Measurements from ENCODE around the gene RABL3. TPM values are rescaled to one million over a fixed set of nuclear protein-coding genes. Genes with fewer than 3 reads are reported as not detected.
A peak's percentile ranks its signal among the peaks of the same experiment; 100 is the strongest.
"Not testable (repeated sequence)": the region's sequence is repeated elsewhere in the genome, so short reads cannot be mapped to it uniquely, and the experiment has no call there.

RABL3 gene
- total RNA-seq, 2 experiments from 2014 or later: 28.7 to 30.0 TPM

- ChIA-PET CTCF (interaction anchor here (0.6 to 1.0 kb wide), 2 partner anchors 52 to 182 kb away, joined by 3 read pairs; no protein-coding TSS in a partner anchor), POLR2A (interaction anchor here (1.7 kb wide), 1 partner anchor 147 kb away, joined by 19 read pairs; the partner anchor contains the start of gene NDUFB4)
- H3K4me1 Mint-ChIP-seq (ENCODE audit: low read depth): peaks cover 28% of the 10 kb centered on the region
- peaks cover 13% of the 10 kb centered on the region for H3K36me3 Mint-ChIP-seq
- peaks cover 2% of the 10 kb centered on the region for H3K27me3 Mint-ChIP-seq
- H3K9me3 Mint-ChIP-seq: peaks cover 5% of the 10 kb centered on the region
- intact Hi-C loops (cut with micrococcal nuclease): loop anchor here (2.0 to 10.0 kb wide), 5 partner anchors 395 to 1359 kb away; partner anchors contain the start of genes EAF2, GOLGB1, IQCB1 and LRRC58
- H3K4me3 Mint-ChIP-seq: peak overlapping the region; percentile 96
- no peak for DNase-seq
- peak overlapping the region; percentile 94 for H3K27ac Mint-ChIP-seq
These were observed 1.4 kb upstream of the RABL3 start for GRCh38 chr3:120743556-120744195.

GRCh38 chr3:120742849-120743365 lies 591 bp upstream of the RABL3 start:
- peaks cover 13% of the 10 kb centered on the region for H3K36me3 Mint-ChIP-seq

DNA sequence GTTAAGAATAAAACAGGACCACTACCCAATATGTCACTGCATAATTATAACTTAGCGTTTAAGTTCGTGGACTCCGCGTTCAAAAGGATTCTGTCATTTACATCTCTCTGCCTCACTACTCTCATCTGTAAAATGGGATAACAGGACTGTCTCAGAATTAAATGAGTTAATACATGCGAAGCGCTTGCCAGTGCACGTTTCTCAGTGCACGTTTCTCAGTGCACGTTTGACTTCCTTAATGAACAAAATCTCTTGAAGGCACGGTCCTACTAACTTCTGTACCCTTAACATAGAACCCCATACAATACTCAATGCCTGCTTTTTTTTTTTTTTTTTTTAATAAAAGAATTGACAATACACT lies 499 bp downstream of the RABL3 start:
- POLR2A ChIA-PET: interaction anchor here (1.7 kb wide), 1 partner anchor 145 kb away, joined by 19 read pairs; the partner anchor contains the start of gene NDUFB4
- Mint-ChIP-seq H3K27ac (peak overlapping the region; percentile 94), H3K9me3 (peaks cover 4% of the 10 kb centered on the region), H3K4me1 (ENCODE audit: low read depth) (peaks cover 28% of the 10 kb centered on the region), H3K4me3 (peak overlapping the region; percentile 96), H3K36me3 (peaks cover 16% of the 10 kb centered on the region), H3K27me3 (peaks cover 2% of the 10 kb centered on the region)
- intact Hi-C loops (cut with micrococcal nuclease): loop anchor here (1.0 to 10.0 kb wide), 11 partner anchors 23 to 1360 kb away; partner anchors contain the start of genes EAF2, GOLGB1, IQCB1 and LRRC58
- CTCF ChIA-PET: interaction anchor here (0.8 to 2.0 kb wide), 4 partner anchors 53 to 183 kb away, joined by 3 to 10 read pairs (median 5); partner anchors contain the start of gene NDUFB4
- DNase-seq: no peak

More at GRCh38 chr3:120742849-120743365, 591 bp upstream of the RABL3 start:
- peaks cover 5% of the 10 kb centered on the region for H3K9me3 Mint-ChIP-seq
- H3K27me3 Mint-ChIP-seq: peaks cover 2% of the 10 kb centered on the region
- peak; percentile 40 for DNase-seq
- H3K27ac Mint-ChIP-seq: peak overlapping the region; percentile 94
- POLR2A ChIA-PET: interaction anchor here (1.7 kb wide), 1 partner anchor 147 kb away, joined by 19 read pairs; the partner anchor contains the start of gene NDUFB4
- CTCF ChIA-PET: interaction anchor here (1.9 to 2.0 kb wide), 2 partner anchors 52 to 184 kb away, joined by 6 to 10 read pairs; no protein-coding TSS in a partner anchor
- intact Hi-C loops (cut with micrococcal nuclease): loop anchor here (1.0 to 10.0 kb wide), 11 partner anchors 24 to 1359 kb away; partner anchors contain the start of genes EAF2, GOLGB1, IQCB1 and LRRC58
- peak overlapping the region; percentile 96 for H3K4me3 Mint-ChIP-seq
- H3K4me1 Mint-ChIP-seq (ENCODE audit: low read depth): peaks cover 28% of the 10 kb centered on the region

- POLR2A ChIA-PET: no interaction called here
- no peak for DNase-seq
- Mint-ChIP-seq H3K27me3 (peaks cover 2% of the 10 kb centered on the region), H3K4me1 (ENCODE audit: low read depth) (peaks cover 28% of the 10 kb centered on the region), H3K9me3 (peaks cover 5% of the 10 kb centered on the region), H3K4me3 (peak overlapping the region; percentile 96), H3K27ac (no peak overlapping the region), H3K36me3 (peaks cover 14% of the 10 kb centered on the region)
- CTCF ChIA-PET: interaction anchor here (0.8 to 2.0 kb wide), 4 partner anchors 54 to 182 kb away, joined by 3 to 10 read pairs (median 5); partner anchors contain the start of gene NDUFB4
- intact Hi-C loops (cut with micrococcal nuclease): loop anchor here (5.0 to 10.0 kb wide), 2 partner anchors 1277 to 1361 kb away; partner anchors contain the start of genes POGLUT1 and TMEM39A
These were observed 996 bp downstream of the RABL3 start for GRCh38 chr3:120741320-120741719.

GRCh38 chr3:120738006-120738405 lies 4.3 kb downstream of the RABL3 start:
- Mint-ChIP-seq H3K36me3 (peaks cover 22% of the 10 kb centered on the region), H3K9me3 (peaks cover 29% of the 10 kb centered on the region)
- CTCF ChIA-PET; POLR2A ChIA-PET; H3K4me3 Mint-ChIP-seq; H3K27me3 Mint-ChIP-seq; H3K4me1 Mint-ChIP-seq (ENCODE audit: low read depth); H3K27ac Mint-ChIP-seq; intact Hi-C loops (cut with micrococcal nuclease): not testable (repeated sequence)
- peak; percentile 14 for DNase-seq

- Mint-ChIP-seq H3K36me3 (peaks cover 25% of the 10 kb centered on the region), H3K9me3 (peaks cover 23% of the 10 kb centered on the region), H3K27me3 (no peaks in the 10 kb centered on the region), H3K4me3 (no peak overlapping the region), H3K4me1 (ENCODE audit: low read depth) (no peaks in the 10 kb centered on the region), H3K27ac (no peak overlapping the region)
- POLR2A ChIA-PET: no interaction called here
- DNase-seq: no peak
- CTCF ChIA-PET: no interaction called here
- intact Hi-C loops (cut with micrococcal nuclease): no loop called here
These were observed 11.5 kb downstream of the RABL3 start for GRCh38 chr3:120730576-120731542.

- H3K27me3 Mint-ChIP-seq: no peaks in the 10 kb centered on the region
- H3K4me1 Mint-ChIP-seq (ENCODE audit: low read depth): no peaks in the 10 kb centered on the region
- no peak overlapping the region for H3K27ac Mint-ChIP-seq
- H3K36me3 Mint-ChIP-seq: peaks cover 29% of the 10 kb centered on the region
- intact Hi-C loops (cut with micrococcal nuclease): no loop called here
- ChIA-PET POLR2A (no interaction called here), CTCF (no interaction called here)
- H3K4me3 Mint-ChIP-seq: no peak overlapping the region
- peaks cover 2% of the 10 kb centered on the region for H3K9me3 Mint-ChIP-seq
- DNase-seq: no peak
These were observed 15.5 kb downstream of the RABL3 start for GRCh38 chr3:120726791-120727190.

- H3K4me1 Mint-ChIP-seq (ENCODE audit: low read depth): peaks cover 35% of the 10 kb centered on the region
- CTCF ChIA-PET, POLR2A ChIA-PET, H3K9me3 Mint-ChIP-seq, H3K27me3 Mint-ChIP-seq: not testable (repeated sequence)
- DNase-seq: peak; percentile 78
- peak overlapping the region; percentile 48 for H3K4me3 Mint-ChIP-seq
- intact Hi-C loops (cut with micrococcal nuclease): loop anchor here (1.0 to 10.0 kb wide), 2 partner anchors 23 to 124 kb away; partner anchors contain the start of genes GTF2E1, NDUFB4 and RABL3
- H3K36me3 Mint-ChIP-seq: peaks cover 17% of the 10 kb centered on the region
- peak overlapping the region; percentile 60 for H3K27ac Mint-ChIP-seq
These were observed 23.0 kb downstream of the RABL3 start for GRCh38 chr3:120719167-120719834.

DNA sequence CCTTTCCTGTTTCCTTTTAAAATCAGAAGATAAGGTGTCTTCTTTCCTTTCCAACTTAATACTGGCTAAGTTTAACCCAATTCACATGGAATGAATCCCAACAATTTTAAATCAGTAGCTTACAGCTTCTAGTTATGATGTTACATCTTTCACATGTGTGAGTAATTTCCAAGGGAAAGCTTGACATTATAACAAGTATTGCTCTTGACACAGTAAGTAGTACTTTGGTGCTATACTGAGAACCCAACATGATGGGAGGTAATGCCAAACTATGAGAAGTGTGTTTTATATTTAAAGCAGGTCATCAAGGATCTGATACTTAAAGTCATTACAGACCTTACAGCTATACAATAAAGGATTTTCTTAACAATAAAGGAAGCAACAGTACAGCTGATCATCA lies 29.1 kb downstream of the RABL3 start:
- intact Hi-C loops (cut with micrococcal nuclease): loop anchor here (10.0 kb wide), 1 partner anchor 118 kb away; the partner anchor contains the start of gene NDUFB4
- CTCF ChIA-PET: interaction anchor here (0.7 kb wide), 1 partner anchor 10 kb away, joined by 4 read pairs; no protein-coding TSS in a partner anchor

DNA sequence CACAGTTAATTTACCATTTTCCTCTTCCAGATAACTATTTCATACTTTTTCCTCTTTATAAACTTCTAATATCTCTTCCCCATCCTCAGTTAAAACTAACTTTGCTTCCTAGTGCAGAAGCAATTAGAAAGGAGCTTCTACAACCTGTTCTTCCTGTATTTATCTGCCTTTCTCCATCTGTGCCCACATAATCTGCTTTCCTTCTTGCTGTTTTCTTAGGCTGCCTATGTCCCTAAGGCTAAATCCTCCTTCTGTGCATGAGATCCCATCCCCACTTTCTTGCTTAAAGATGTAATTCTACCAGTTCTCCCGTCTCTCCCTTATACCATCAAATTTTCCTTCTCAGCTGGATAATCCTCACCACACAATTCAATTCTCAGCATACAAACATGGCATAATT lies 31.9 kb downstream of the RABL3 start:
- Mint-ChIP-seq H3K27ac (no peak overlapping the region), H3K4me1 (ENCODE audit: low read depth) (peaks cover 6% of the 10 kb centered on the region), H3K27me3 (no peaks in the 10 kb centered on the region), H3K36me3 (peaks cover 11% of the 10 kb centered on the region), H3K9me3 (no peaks in the 10 kb centered on the region), H3K4me3 (no peak overlapping the region)
- ChIA-PET POLR2A (no interaction called here), CTCF (no interaction called here)
- intact Hi-C loops (cut with micrococcal nuclease): loop anchor here (10.0 kb wide), 1 partner anchor 116 kb away; the partner anchor contains the start of gene NDUFB4
- no peak for DNase-seq

More for the DNA sequence above, 29.1 kb downstream of the RABL3 start:
- no peak for DNase-seq
- Mint-ChIP-seq H3K36me3 (peaks cover 2% of the 10 kb centered on the region), H3K9me3 (no peaks in the 10 kb centered on the region), H3K4me1 (ENCODE audit: low read depth) (peaks cover 10% of the 10 kb centered on the region), H3K27me3 (no peaks in the 10 kb centered on the region), H3K27ac (no peak overlapping the region), H3K4me3 (no peak overlapping the region)
- POLR2A ChIA-PET: no interaction called here

- intact Hi-C loops (cut with micrococcal nuclease): no loop called here
- ChIA-PET POLR2A (interaction anchor here (0.6 kb wide), 1 partner anchor 64 kb away, joined by 3 read pairs; no protein-coding TSS in a partner anchor), CTCF (no interaction called here)
- Mint-ChIP-seq H3K36me3 (peaks cover 25% of the 10 kb centered on the region), H3K4me1 (ENCODE audit: low read depth) (peaks cover 3% of the 10 kb centered on the region), H3K4me3 (no peak overlapping the region), H3K27me3 (no peaks in the 10 kb centered on the region), H3K27ac (no peak overlapping the region), H3K9me3 (peaks cover 7% of the 10 kb centered on the region)
- DNase-seq: no peak
These were observed 33.9 kb downstream of the RABL3 start for GRCh38 chr3:120708408-120708807.

Measured in activated CD4-positive, alpha-beta memory T cell treated with anti-CD3 and anti-CD28 coated beads for 36 hours (primary cell).